Suprapubic skin (tissue), 4 donors: ENCODE data around the gene ANKRD18B. TPM values are rescaled to one million over a fixed set of nuclear protein-coding genes. Genes with fewer than 3 reads are reported as not detected.
"Not testable (repeated sequence)": the region's sequence is repeated elsewhere in the genome, so short reads cannot be mapped to it uniquely, and the experiment has no call there.

ENCODE experiments used
- DNase-seq, 2 donors: peaks; one replicate each; pipeline ENCODE4 v3.0.0-alpha.2; 2019; ENCODE audit warnings: low spot score in 2 of 2
- H3K27ac ChIP-seq: fragments of 200-600 bp; sonication (generic); one replicate; pipeline ENCODE4 v1.5.1; 2019
- H3K27me3 ChIP-seq: fragments of 200-600 bp; sonication (generic); one replicate; pipeline ENCODE4 v1.5.1; 2019
- H3K36me3 ChIP-seq: fragments of 200-600 bp; sonication (generic); one replicate; pipeline ENCODE4 v1.5.1; 2019
- H3K4me1 ChIP-seq: fragments of 200-600 bp; sonication (generic); one replicate; pipeline ENCODE4 v1.5.1; 2019
- H3K4me3 ChIP-seq: fragments of 200-600 bp; sonication (generic); one replicate; pipeline ENCODE4 v1.5.1; 2019; ENCODE audit warnings: mild to moderate bottlenecking
- H3K9me3 ChIP-seq: fragments of 200-600 bp; sonication (generic); one replicate; pipeline ENCODE4 v1.5.1; 2019
- WGBS: methylation state at CpG from one replicate; pipeline ENCODE4 v1.1.5; 2018; 5-methylcytosine and 5-hydroxymethylcytosine counted together
- total RNA-seq, 4 donors: library from RNA; depleted of rRNA; stranded (reverse); fragments of >200 nt; gene quantifications; one replicate each; pipeline ENCODE4 v1.1.0, GENCODE V29; 2016

Gene ANKRD18B
- total RNA-seq, 4 donors from 2014 or later: 9.5 to 27.0 (median 15.7) TPM

- H3K27me3 ChIP-seq, H3K36me3 ChIP-seq, H3K9me3 ChIP-seq, H3K27ac ChIP-seq, DNase-seq, H3K4me1 ChIP-seq, H3K4me3 ChIP-seq: not testable (repeated sequence)
- WGBS: 18% methylated on average over 2 of the region's 4 CpGs
Observed at GRCh38 chr9:33552315-33552725, 28.3 kb downstream of the ANKRD18B start.

- not testable (repeated sequence) for H3K9me3 ChIP-seq, H3K4me1 ChIP-seq, H3K36me3 ChIP-seq, H3K4me3 ChIP-seq, H3K27ac ChIP-seq, DNase-seq, H3K27me3 ChIP-seq
- 40% methylated on average over 1 of the region's 1 CpG for WGBS
Observed at GRCh38 chr9:33560217-33560616, 36.2 kb downstream of the ANKRD18B start.

GRCh38 chr9:33562196-33562595 is 38.1 kb downstream of the ANKRD18B start:
- not testable (repeated sequence) for DNase-seq, H3K27ac ChIP-seq, H3K4me3 ChIP-seq, H3K9me3 ChIP-seq, H3K27me3 ChIP-seq, H3K4me1 ChIP-seq, H3K36me3 ChIP-seq
- WGBS: 55% methylated on average over 1 of the region's 1 CpG

- not testable (repeated sequence) for H3K36me3 ChIP-seq, H3K4me1 ChIP-seq, H3K27ac ChIP-seq, DNase-seq, H3K4me3 ChIP-seq, H3K27me3 ChIP-seq, H3K9me3 ChIP-seq
Observed at GRCh38 chr9:33567776-33568175, 43.7 kb downstream of the ANKRD18B start.

GRCh38 chr9:33577786-33578185 is 53.7 kb downstream of the ANKRD18B start:
- WGBS: 86% methylated on average over 3 of the region's 3 CpGs
- not testable (repeated sequence) for H3K9me3 ChIP-seq, H3K4me3 ChIP-seq, H3K27me3 ChIP-seq, H3K36me3 ChIP-seq, H3K27ac ChIP-seq, DNase-seq, H3K4me1 ChIP-seq

GRCh38 chr9:33579996-33580395 is 55.9 kb downstream of the ANKRD18B start:
- H3K4me1 ChIP-seq, DNase-seq, H3K27ac ChIP-seq, H3K27me3 ChIP-seq, H3K4me3 ChIP-seq, H3K36me3 ChIP-seq, H3K9me3 ChIP-seq: not testable (repeated sequence)
- no CpG with 5 or more reads among the region's 1 CpG for WGBS

- DNase-seq: not testable (repeated sequence)
Observed at GRCh38 chr9:33582686-33583085, 58.6 kb downstream of the ANKRD18B start.

GRCh38 chr9:33586128-33586527 is 62.1 kb downstream of the ANKRD18B start:
- not testable (repeated sequence) for H3K27me3 ChIP-seq, H3K4me3 ChIP-seq, H3K27ac ChIP-seq, H3K4me1 ChIP-seq, H3K9me3 ChIP-seq, DNase-seq, H3K36me3 ChIP-seq
- 68% methylated on average over 1 of the region's 1 CpG for WGBS

More at GRCh38 chr9:33582686-33583085, 58.6 kb downstream of the ANKRD18B start:
- H3K9me3 ChIP-seq, H3K27me3 ChIP-seq, H3K4me3 ChIP-seq, H3K27ac ChIP-seq, H3K36me3 ChIP-seq, H3K4me1 ChIP-seq: not testable (repeated sequence)
- WGBS: 56% methylated on average over 2 of the region's 2 CpGs

GRCh38 chr9:33587799-33588198 is 63.7 kb downstream of the ANKRD18B start:
- H3K27ac ChIP-seq, H3K4me1 ChIP-seq, H3K36me3 ChIP-seq, H3K9me3 ChIP-seq, H3K4me3 ChIP-seq, DNase-seq, H3K27me3 ChIP-seq: not testable (repeated sequence)
- WGBS: no CpG with 5 or more reads among the region's 2 CpGs

- 100% methylated on average over 1 of the region's 2 CpGs for WGBS
- not testable (repeated sequence) for H3K9me3 ChIP-seq
Observed at GRCh38 chr9:33588876-33589275, 64.8 kb downstream of the ANKRD18B start.

GRCh38 chr9:33590857-33591256 is 66.8 kb downstream of the ANKRD18B start:
- H3K4me3 ChIP-seq, H3K36me3 ChIP-seq, H3K27ac ChIP-seq, DNase-seq, H3K27me3 ChIP-seq, H3K9me3 ChIP-seq, H3K4me1 ChIP-seq: not testable (repeated sequence)
- 96% methylated on average over 2 of the region's 2 CpGs for WGBS

More at GRCh38 chr9:33588876-33589275, 64.8 kb downstream of the ANKRD18B start:
- H3K27ac ChIP-seq, H3K4me1 ChIP-seq, H3K36me3 ChIP-seq, H3K27me3 ChIP-seq, H3K4me3 ChIP-seq, DNase-seq: not testable (repeated sequence)

- not testable (repeated sequence) for DNase-seq, H3K4me3 ChIP-seq, H3K4me1 ChIP-seq, H3K36me3 ChIP-seq, H3K27ac ChIP-seq, H3K27me3 ChIP-seq, H3K9me3 ChIP-seq
- 79% methylated on average over 2 of the region's 2 CpGs for WGBS
Observed at GRCh38 chr9:33596974-33597373, 72.9 kb downstream of the ANKRD18B start.

GRCh38 chr9:33597386-33597785 is 73.3 kb downstream of the ANKRD18B start:
- not testable (repeated sequence) for H3K4me1 ChIP-seq, DNase-seq, H3K27ac ChIP-seq, H3K36me3 ChIP-seq, H3K27me3 ChIP-seq, H3K9me3 ChIP-seq, H3K4me3 ChIP-seq
- 96% methylated on average over 3 of the region's 3 CpGs for WGBS

- H3K36me3 ChIP-seq, H3K4me1 ChIP-seq, H3K27ac ChIP-seq, H3K4me3 ChIP-seq, H3K9me3 ChIP-seq, H3K27me3 ChIP-seq, DNase-seq: not testable (repeated sequence)
- 96% methylated on average over 8 of the region's 8 CpGs for WGBS
Observed at GRCh38 chr9:33598796-33599379, 74.8 kb downstream of the ANKRD18B start.

GRCh38 chr9:33600911-33601310 is 76.9 kb downstream of the ANKRD18B start:
- H3K27ac ChIP-seq, H3K4me1 ChIP-seq, H3K27me3 ChIP-seq, H3K36me3 ChIP-seq, DNase-seq, H3K4me3 ChIP-seq, H3K9me3 ChIP-seq: not testable (repeated sequence)
- no CpG with 5 or more reads among the region's 32 CpGs for WGBS
